HAP-1 (cell line): ENCODE data around the gene MEF2C.
"Not testable (repeated sequence)": the region's sequence is repeated elsewhere in the genome, so short reads cannot be mapped to it uniquely, and the experiment has no call there.

Source experiments
- DNase-seq, 2 experiments: peaks; one replicate each; pipeline ENCODE4 v3.0.0-alpha.2; 2016 to 2020; ENCODE audit warnings: low spot score in 2 of 2
- H3K27me3 ChIP-seq: fragments of 250-450 bp; sonication (Bioruptor Pico); 2 replicates; pipeline ENCODE4 v1.5.1; 2020; ENCODE audit warnings: low read depth, mild to moderate bottlenecking, moderate library complexity
- H3K36me3 ChIP-seq: fragments of 250-450 bp; sonication (Bioruptor Pico); replicated peaks from 2 replicates; pipeline ENCODE4 v1.5.1; 2020; ENCODE audit warnings: mild to moderate bottlenecking
- H3K4me1 ChIP-seq: fragments of 250-450 bp; sonication (Bioruptor Pico); 2 replicates; pipeline ENCODE4 v1.5.1; 2020; ENCODE audit warnings: mild to moderate bottlenecking
- H3K4me3 ChIP-seq: fragments of 250-450 bp; sonication (Bioruptor Pico); 2 replicates; pipeline ENCODE4 v1.5.1; 2020; ENCODE audit warnings: mild to moderate bottlenecking, moderate library complexity
- H3K9me3 ChIP-seq: fragments of 250-450 bp; sonication (Bioruptor Pico); 2 replicates; pipeline ENCODE4 v1.5.1; 2020; ENCODE audit warnings: mild to moderate bottlenecking, moderate library complexity
- in situ Hi-C: fragments of 300-500 bp; cut with MboI; formaldehyde crosslinking; loops from 3 replicates; pipeline ENCODE4 v1.14.3; 2020; ENCODE audit warnings: low sequenced_read_pairs, inconsistent platforms, mixed read lengths

Gene MEF2C

GRCh38 chr5:88883059-88883835 is at the start of gene MEF2C:
Gene MEF2C, minus strand, starts transcription at chr5:88883184. Its CDS starts 59,396 bp downstream, at chr5:88823788.
- H3K27me3 ChIP-seq: no peaks in the 10 kb centered on the region
- no peaks in the 10 kb centered on the region for H3K9me3 ChIP-seq
- in situ Hi-C loops: no loop called here
- peak within 1 kb of the TSS; percentile 51 for H3K4me3 ChIP-seq
- no peaks in the 10 kb centered on the region for H3K36me3 ChIP-seq
- H3K4me1 ChIP-seq: peaks cover 25% of the 10 kb centered on the region
- DNase-seq: peak; percentile 81 to 87

GRCh38 chr5:88932541-88932940 is 49.6 kb upstream of the MEF2C start:
- DNase-seq: no peak
- in situ Hi-C loops: no loop called here
- Histone ChIP-seq H3K36me3 (no peaks in the 10 kb centered on the region), H3K4me3 (no peak overlapping the region), H3K4me1 (no peaks in the 10 kb centered on the region), H3K9me3 (no peaks in the 10 kb centered on the region), H3K27me3 (no peaks in the 10 kb centered on the region)

GRCh38 chr5:88930335-88930734 is 47.4 kb upstream of the MEF2C start:
- Histone ChIP-seq H3K4me1 (no peaks in the 10 kb centered on the region), H3K9me3 (no peaks in the 10 kb centered on the region), H3K36me3 (no peaks in the 10 kb centered on the region), H3K4me3 (no peak overlapping the region), H3K27me3 (no peaks in the 10 kb centered on the region)
- in situ Hi-C loops: no loop called here
- no peak for DNase-seq

GRCh38 chr5:88929385-88929784 is 46.4 kb upstream of the MEF2C start:
- no peaks in the 10 kb centered on the region for H3K9me3 ChIP-seq
- DNase-seq: no peak
- in situ Hi-C loops: no loop called here
- H3K4me1 ChIP-seq: no peaks in the 10 kb centered on the region
- no peak overlapping the region for H3K4me3 ChIP-seq
- H3K27me3 ChIP-seq: no peaks in the 10 kb centered on the region
- H3K36me3 ChIP-seq: no peaks in the 10 kb centered on the region

- no peaks in the 10 kb centered on the region for H3K4me1 ChIP-seq
- DNase-seq: no peak
- no peaks in the 10 kb centered on the region for H3K9me3 ChIP-seq
- H3K27me3 ChIP-seq: no peaks in the 10 kb centered on the region
- no peak overlapping the region for H3K4me3 ChIP-seq
- no peaks in the 10 kb centered on the region for H3K36me3 ChIP-seq
- in situ Hi-C loops: no loop called here
Observed at GRCh38 chr5:88926774-88927173, 43.8 kb upstream of the MEF2C start.

- Histone ChIP-seq H3K36me3 (no peaks in the 10 kb centered on the region), H3K9me3 (no peaks in the 10 kb centered on the region), H3K4me1 (no peaks in the 10 kb centered on the region), H3K27me3 (no peaks in the 10 kb centered on the region), H3K4me3 (no peak overlapping the region)
- no peak for DNase-seq
- in situ Hi-C loops: no loop called here
Observed at GRCh38 chr5:88925692-88926490, 42.9 kb upstream of the MEF2C start.

GRCh38 chr5:88924330-88924657 is 41.3 kb upstream of the MEF2C start:
- Histone ChIP-seq H3K4me1 (no peaks in the 10 kb centered on the region), H3K4me3 (no peak overlapping the region), H3K9me3 (no peaks in the 10 kb centered on the region), H3K27me3 (no peaks in the 10 kb centered on the region), H3K36me3 (no peaks in the 10 kb centered on the region)
- no peak for DNase-seq
- in situ Hi-C loops: no loop called here

- no peaks in the 10 kb centered on the region for H3K27me3 ChIP-seq
- H3K4me3 ChIP-seq: no peak overlapping the region
- no peaks in the 10 kb centered on the region for H3K9me3 ChIP-seq
- H3K36me3 ChIP-seq: no peaks in the 10 kb centered on the region
- in situ Hi-C loops: no loop called here
- no peaks in the 10 kb centered on the region for H3K4me1 ChIP-seq
- DNase-seq: no peak
Observed at GRCh38 chr5:88923623-88924329, 40.8 kb upstream of the MEF2C start.

- in situ Hi-C loops, H3K9me3 ChIP-seq, H3K4me1 ChIP-seq, H3K4me3 ChIP-seq, DNase-seq, H3K27me3 ChIP-seq, H3K36me3 ChIP-seq: not testable (repeated sequence)
Observed at GRCh38 chr5:88912743-88913142, 29.8 kb upstream of the MEF2C start.

GRCh38 chr5:88911059-88911572 is 28.1 kb upstream of the MEF2C start:
- H3K9me3 ChIP-seq, H3K4me3 ChIP-seq, H3K4me1 ChIP-seq, H3K36me3 ChIP-seq, in situ Hi-C loops, H3K27me3 ChIP-seq, DNase-seq: not testable (repeated sequence)

- H3K9me3 ChIP-seq, in situ Hi-C loops, H3K4me3 ChIP-seq, H3K4me1 ChIP-seq, H3K27me3 ChIP-seq, H3K36me3 ChIP-seq, DNase-seq: not testable (repeated sequence)
Observed at GRCh38 chr5:88904478-88904877, 21.5 kb upstream of the MEF2C start.

- H3K9me3 ChIP-seq, in situ Hi-C loops, DNase-seq, H3K27me3 ChIP-seq, H3K36me3 ChIP-seq, H3K4me1 ChIP-seq, H3K4me3 ChIP-seq: not testable (repeated sequence)
Observed at GRCh38 chr5:88903966-88904365, 21.0 kb upstream of the MEF2C start.

- H3K4me3 ChIP-seq, H3K9me3 ChIP-seq, H3K36me3 ChIP-seq, in situ Hi-C loops, DNase-seq, H3K4me1 ChIP-seq, H3K27me3 ChIP-seq: not testable (repeated sequence)
Observed at GRCh38 chr5:88901077-88901476, 18.1 kb upstream of the MEF2C start.
